HUES6 (cell line): ENCODE data around the gene TRPM8.

Source experiments
- H3K27ac ChIP-seq: 2 replicates; pipeline ENCODE4 v1.7.0; 2013; ENCODE audit warnings: low read depth, mild to moderate bottlenecking, low read length, inconsistent platforms
- H3K27me3 ChIP-seq: 2 replicates; pipeline ENCODE4 v1.6.1; 2013; ENCODE audit warnings: low read length; ENCODE audit not compliant: control insufficient read depth, insufficient read depth
- H3K36me3 ChIP-seq: 2 replicates; pipeline ENCODE4 v1.6.1; 2013; ENCODE audit warnings: low read length; ENCODE audit not compliant: control insufficient read depth, insufficient read depth
- H3K4me1 ChIP-seq: 2 replicates; pipeline ENCODE4 v1.6.1; 2013; ENCODE audit warnings: low read length; ENCODE audit not compliant: control insufficient read depth, insufficient read depth
- H3K4me3 ChIP-seq: 2 replicates; pipeline ENCODE4 v1.5.1; 2013; ENCODE audit warnings: low read depth, low read length
- H3K9ac ChIP-seq: one replicate; pipeline ENCODE4 v1.6.1; 2013; ENCODE audit warnings: mild to moderate bottlenecking, low read length
- H3K9me3 ChIP-seq: 2 replicates; pipeline ENCODE4 v1.6.1; 2013; ENCODE audit warnings: low read depth, low read length; ENCODE audit not compliant: control insufficient read depth, insufficient read depth

The TRPM8 gene

DNA sequence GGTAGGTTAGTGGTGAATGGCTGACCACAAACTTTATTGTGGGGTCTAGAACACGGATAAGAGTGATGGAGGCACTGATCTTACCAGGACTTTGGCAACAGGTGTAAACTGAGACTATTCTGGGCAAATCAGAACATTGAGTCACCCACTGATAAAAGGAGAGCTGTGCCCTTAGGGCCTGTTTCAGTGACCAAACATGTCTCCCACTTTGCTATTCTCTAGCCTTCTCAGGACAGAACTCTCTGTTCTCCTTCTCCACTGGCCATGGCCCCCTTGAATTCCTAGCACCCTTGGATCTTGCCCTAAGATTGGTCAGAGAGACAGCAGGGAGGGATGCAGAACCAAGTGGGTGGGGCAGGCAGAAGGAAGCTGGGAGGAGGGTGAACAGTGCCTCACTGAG, 18.3 kb downstream of the TRPM8 start:
- Histone ChIP-seq H3K27ac (no peak overlapping the region), H3K4me1 (no peaks in the 10 kb centered on the region), H3K4me3 (no peak overlapping the region), H3K36me3 (no peaks in the 10 kb centered on the region), H3K27me3 (no peaks in the 10 kb centered on the region), H3K9me3 (no peaks in the 10 kb centered on the region), H3K9ac (no peak overlapping the region)

DNA sequence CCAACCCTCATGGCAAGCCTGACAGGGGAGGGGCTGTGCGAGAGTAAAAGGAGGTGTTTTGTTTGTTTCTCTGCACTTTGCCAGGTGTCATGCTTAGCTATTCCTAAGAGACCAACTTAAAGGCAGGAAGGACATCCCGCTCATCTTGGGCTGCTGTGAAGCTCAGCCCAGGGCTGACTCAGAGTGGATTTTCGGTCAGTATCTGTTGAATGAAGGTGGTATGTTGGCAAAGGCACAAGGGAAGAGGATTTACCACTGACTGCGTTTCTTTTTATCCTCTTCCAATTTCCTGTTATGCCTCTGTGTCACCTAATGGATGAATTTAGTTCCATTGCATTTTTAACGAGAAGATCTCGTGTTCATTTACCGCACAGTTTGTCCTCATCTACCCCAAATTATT, 18.9 kb downstream of the TRPM8 start:
- Histone ChIP-seq H3K9ac (no peak overlapping the region), H3K27me3 (no peaks in the 10 kb centered on the region), H3K4me1 (no peaks in the 10 kb centered on the region), H3K4me3 (no peak overlapping the region), H3K36me3 (no peaks in the 10 kb centered on the region), H3K9me3 (no peaks in the 10 kb centered on the region), H3K27ac (no peak overlapping the region)

DNA sequence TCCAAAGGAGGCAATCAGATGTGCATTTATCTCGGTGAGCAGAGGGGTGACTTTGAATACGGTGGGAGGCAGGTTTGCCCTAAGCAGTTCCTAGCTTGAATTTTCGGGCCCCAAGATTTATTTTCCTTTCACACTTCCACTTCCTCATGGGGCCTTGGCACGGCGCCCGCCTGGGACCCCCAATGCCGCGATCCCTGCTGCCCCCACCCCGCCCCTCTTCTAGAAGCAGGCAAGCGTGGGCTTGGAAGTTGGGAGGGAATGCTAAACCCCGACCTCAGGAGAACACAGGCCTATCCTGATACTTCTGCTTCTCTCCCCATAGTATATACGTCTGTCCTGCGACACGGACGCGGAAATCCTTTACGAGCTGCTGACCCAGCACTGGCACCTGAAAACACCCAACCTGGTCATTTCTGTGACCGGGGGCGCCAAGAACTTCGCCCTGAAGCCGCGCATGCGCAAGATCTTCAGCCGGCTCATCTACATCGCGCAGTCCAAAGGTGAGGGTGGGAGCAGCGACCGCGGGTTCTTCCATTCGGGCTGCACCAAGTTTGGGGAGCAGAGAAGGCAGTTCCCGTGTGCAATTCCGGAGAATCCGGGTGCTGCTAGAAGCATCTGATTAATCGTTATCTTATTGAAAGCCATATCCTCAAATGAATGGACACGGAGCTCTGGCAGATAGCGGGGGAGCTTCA, 21.6 kb downstream of the TRPM8 start:
- H3K9me3 ChIP-seq = no peaks in the 10 kb centered on the region
- no peaks in the 10 kb centered on the region for H3K27me3 ChIP-seq
- H3K9ac ChIP-seq = no peak overlapping the region
- no peaks in the 10 kb centered on the region for H3K4me1 ChIP-seq
- no peak overlapping the region; the same call in 1 of the 2 replicates for H3K4me3 ChIP-seq
- H3K27ac ChIP-seq = no peak overlapping the region
- H3K36me3 ChIP-seq = no peaks in the 10 kb centered on the region

DNA sequence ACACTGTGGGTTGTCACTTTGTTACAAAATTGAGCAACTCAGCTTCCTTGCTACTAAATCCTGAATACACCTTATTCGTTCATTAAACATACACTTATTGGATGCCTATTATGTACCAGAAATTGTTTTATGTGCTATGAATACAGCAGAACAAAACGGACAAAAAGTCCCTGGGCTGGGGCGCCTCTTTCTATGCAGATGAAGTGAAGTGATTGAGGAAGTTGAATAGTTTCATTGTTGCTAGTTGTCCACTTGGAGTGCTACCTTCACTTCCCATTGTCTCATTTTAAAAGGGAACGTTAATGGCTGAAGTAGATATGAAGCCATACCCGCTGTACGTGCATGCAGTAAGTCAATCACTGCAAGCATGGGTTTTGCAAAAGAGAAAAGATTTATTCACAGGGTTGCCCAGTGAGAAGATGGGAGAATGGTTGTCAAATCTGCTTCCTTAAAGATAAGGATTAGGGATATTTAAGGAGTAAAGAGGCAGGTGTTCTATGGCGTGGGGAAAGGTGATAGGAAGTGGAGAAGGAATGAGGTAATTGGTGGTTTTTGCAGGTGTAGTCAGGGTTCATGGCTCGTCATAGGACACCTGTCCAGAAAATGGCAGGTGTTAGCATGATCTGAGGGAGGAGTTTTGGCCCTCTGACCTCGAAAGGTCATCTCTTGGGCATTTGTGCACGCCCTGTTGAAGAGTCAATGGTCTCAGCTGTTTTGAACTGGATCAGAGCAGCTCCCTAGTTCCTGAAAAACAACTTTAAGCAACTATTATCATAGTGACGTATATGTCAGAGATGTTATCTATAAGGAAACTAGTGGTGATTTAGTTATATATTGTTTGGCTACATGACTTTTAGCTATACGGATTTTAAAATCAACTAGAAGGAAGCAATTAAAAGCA, 23.5 kb downstream of the TRPM8 start:
- Histone ChIP-seq H3K9ac (no peak overlapping the region), H3K27me3 (no peaks in the 10 kb centered on the region), H3K4me1 (no peaks in the 10 kb centered on the region), H3K9me3 (peaks cover 3% of the 10 kb centered on the region; the same call in 1 of the 2 replicates), H3K36me3 (no peaks in the 10 kb centered on the region), H3K4me3 (no peak overlapping the region), H3K27ac (no peak overlapping the region)

DNA sequence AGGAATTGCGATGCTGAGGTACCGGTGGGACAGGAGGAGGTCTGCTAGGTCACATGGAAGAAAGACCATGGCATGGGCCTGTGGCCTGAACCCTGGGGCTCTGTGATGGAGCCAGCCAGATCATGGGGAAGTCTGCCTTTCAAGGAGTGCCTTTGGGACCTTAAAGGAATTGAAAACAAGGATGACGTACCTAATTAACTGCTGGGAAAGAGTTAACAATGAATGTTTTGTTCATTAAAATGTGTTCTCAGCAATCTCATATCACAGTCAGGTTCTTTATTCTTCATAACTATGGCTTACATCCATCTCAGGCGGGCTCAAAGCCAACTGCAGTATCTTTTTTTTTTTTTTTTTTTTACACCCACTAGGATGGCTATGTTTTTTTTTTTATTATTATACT, 25.6 kb downstream of the TRPM8 start:
- H3K36me3 ChIP-seq = no peaks in the 10 kb centered on the region
- no peak overlapping the region for H3K9ac ChIP-seq
- H3K27ac ChIP-seq = no peak overlapping the region
- H3K4me3 ChIP-seq = no peak overlapping the region
- H3K9me3 ChIP-seq = peaks cover 3% of the 10 kb centered on the region; the same call in 1 of the 2 replicates
- H3K4me1 ChIP-seq = no peaks in the 10 kb centered on the region
- H3K27me3 ChIP-seq = no peaks in the 10 kb centered on the region

DNA sequence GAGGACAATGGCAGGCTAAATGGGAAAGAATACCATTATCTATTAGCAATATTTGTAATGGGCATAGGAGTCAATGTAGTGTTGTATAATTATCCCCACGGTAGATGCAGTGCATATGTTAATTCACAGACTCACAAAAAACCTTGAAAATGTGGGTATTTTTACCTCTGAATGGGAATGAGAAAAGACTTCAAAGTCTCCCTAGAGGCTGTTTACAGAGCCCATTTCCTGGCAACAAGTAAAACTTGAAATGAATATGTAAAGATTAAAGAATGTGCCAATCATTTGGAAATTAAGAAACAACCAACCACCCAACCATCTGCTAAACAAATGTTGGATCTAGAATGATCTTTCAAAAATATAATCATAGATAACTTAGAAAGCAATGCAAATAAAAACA, 27.1 kb downstream of the TRPM8 start:
- H3K4me3 ChIP-seq = no peak overlapping the region
- no peak overlapping the region for H3K27ac ChIP-seq
- no peaks in the 10 kb centered on the region for H3K27me3 ChIP-seq
- H3K9ac ChIP-seq = no peak overlapping the region
- peaks cover 3% of the 10 kb centered on the region; the same call in 1 of the 2 replicates for H3K9me3 ChIP-seq
- no peaks in the 10 kb centered on the region for H3K4me1 ChIP-seq
- H3K36me3 ChIP-seq = no peaks in the 10 kb centered on the region

DNA sequence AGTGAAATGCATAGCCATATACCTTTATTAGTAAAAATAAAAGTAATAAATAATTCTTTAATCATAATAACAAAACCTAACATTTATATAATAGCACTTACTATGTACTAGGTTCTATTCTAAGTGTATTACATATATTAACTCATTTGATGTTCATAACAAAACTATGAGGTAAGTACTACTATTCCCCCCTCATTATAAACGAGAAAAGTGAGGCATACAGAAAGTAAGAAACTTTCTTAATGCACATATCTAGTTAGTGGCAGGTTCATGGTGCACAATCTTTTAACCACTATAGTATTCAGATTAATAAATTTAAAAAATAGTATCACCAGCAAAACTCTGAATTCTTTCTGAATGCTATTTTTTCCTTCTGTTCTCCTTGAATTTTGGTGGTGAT, 27.5 kb downstream of the TRPM8 start:
- H3K9ac ChIP-seq = no peak overlapping the region
- peaks cover 3% of the 10 kb centered on the region; the same call in 1 of the 2 replicates for H3K9me3 ChIP-seq
- H3K4me3 ChIP-seq = no peak overlapping the region

DNA sequence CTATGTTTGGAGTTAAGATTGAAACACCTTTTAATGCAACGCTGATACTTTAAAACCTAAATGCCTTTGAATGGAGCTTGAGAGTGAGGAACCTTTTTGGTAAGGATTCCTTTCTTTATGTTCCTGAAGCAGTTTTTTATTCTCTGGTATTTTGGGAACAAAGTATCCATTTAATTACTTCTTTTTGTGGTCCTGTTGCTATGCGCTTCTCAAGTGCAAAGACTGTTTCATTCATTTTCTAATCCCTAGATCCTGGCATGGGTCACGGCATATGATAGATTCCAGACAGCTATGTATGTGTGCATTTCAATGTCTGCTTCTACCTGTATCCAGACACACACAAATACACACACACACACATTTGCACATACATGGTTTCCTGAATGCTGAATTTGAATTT, 28.0 kb downstream of the TRPM8 start:
- Histone ChIP-seq H3K4me3 (no peak overlapping the region), H3K9me3 (peaks cover 3% of the 10 kb centered on the region; the same call in 1 of the 2 replicates), H3K4me1 (no peaks in the 10 kb centered on the region), H3K36me3 (no peaks in the 10 kb centered on the region), H3K27me3 (no peaks in the 10 kb centered on the region), H3K27ac (no peak overlapping the region), H3K9ac (no peak overlapping the region)

More for the DNA sequence above, 27.5 kb downstream of the TRPM8 start:
- Histone ChIP-seq H3K4me1 (no peaks in the 10 kb centered on the region), H3K27me3 (no peaks in the 10 kb centered on the region), H3K27ac (no peak overlapping the region), H3K36me3 (no peaks in the 10 kb centered on the region)

DNA sequence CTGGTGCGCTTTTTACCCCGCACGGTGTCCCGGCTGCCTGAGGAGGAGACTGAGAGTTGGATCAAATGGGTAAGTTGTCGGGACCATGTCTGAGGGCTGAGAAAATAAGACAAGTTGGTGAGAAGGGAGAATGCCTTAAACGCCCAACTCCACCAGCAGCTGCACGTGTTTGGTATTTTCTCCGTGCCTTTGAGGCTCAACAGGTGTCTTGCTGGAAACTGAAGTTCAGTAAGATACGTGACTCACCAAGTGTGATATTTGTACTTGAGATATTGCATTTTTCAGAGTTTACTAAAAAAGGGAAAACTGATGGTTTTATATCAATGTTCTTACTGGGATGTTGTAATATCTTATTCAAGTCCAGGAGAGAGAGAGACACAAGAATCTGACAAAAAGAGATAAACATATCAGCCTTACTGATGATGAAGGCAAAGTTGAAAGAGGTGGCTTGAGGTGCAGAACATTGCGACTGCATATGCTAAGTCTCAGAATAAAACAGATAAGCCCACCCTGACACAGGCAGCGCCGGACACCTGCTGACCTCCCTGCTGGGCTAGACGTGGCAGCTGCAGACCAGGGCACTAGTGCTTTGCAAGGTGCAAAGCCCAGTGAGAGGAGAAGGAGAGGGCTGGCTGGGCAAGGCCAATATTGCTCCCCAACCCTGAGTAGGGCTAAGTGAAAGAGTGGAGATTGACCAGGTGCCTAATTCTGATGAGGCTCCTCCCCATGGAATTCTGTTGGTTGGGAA, 33.1 kb downstream of the TRPM8 start:
- Histone ChIP-seq H3K9ac (no peak overlapping the region), H3K9me3 (no peaks in the 10 kb centered on the region), H3K4me1 (no peaks in the 10 kb centered on the region), H3K36me3 (no peaks in the 10 kb centered on the region), H3K4me3 (no peak overlapping the region), H3K27me3 (no peaks in the 10 kb centered on the region), H3K27ac (no peak overlapping the region)

DNA sequence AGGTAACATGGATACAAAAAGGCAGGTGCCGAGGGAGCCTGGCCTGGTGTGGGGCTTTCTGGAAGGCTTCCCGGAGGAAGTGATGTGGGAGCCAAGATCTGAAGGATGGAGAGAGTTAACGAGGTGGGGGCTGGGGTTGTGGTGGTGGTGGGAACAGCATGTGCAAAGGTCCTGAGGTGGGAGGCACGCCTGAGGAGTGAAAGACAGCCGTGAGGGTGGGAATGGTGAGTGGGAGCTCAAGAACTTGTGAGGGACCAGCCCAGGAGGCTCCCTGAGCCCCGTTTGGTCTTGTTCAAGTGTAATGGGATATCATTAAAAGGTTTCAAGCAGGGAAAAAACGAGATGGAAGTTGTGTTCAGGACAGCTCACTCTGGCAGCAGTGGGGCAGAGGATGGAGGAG, 35.2 kb downstream of the TRPM8 start:
- no peaks in the 10 kb centered on the region for H3K27me3 ChIP-seq
- H3K9ac ChIP-seq = no peak overlapping the region
- H3K4me3 ChIP-seq = no peak overlapping the region
- H3K4me1 ChIP-seq = no peaks in the 10 kb centered on the region
- H3K9me3 ChIP-seq = no peaks in the 10 kb centered on the region
- H3K27ac ChIP-seq = no peak overlapping the region
- no peaks in the 10 kb centered on the region for H3K36me3 ChIP-seq
